LNCaP clone FGC (cell line): ENCODE results near the gene NTSR2.

Experiments
- DNase-seq: peaks from one replicate; pipeline ENCODE4 v3.0.0-alpha.2; 2011; ENCODE audit warnings: low read depth
- H3K4me3 ChIP-seq: 2 replicates; pipeline ENCODE4 v1.5.1; 2011; ENCODE audit warnings: mild to moderate bottlenecking, low read depth, low read length, control low read depth
- CTCF ChIP-seq: IDR thresholded peaks from 2 replicates; pipeline ENCODE4 v1.5.1; 2012; ENCODE audit warnings: mild to moderate bottlenecking; ENCODE audit not compliant: control insufficient read depth, insufficient read depth; ENCODE audit errors: extremely low read depth

NTSR2 gene

DNA sequence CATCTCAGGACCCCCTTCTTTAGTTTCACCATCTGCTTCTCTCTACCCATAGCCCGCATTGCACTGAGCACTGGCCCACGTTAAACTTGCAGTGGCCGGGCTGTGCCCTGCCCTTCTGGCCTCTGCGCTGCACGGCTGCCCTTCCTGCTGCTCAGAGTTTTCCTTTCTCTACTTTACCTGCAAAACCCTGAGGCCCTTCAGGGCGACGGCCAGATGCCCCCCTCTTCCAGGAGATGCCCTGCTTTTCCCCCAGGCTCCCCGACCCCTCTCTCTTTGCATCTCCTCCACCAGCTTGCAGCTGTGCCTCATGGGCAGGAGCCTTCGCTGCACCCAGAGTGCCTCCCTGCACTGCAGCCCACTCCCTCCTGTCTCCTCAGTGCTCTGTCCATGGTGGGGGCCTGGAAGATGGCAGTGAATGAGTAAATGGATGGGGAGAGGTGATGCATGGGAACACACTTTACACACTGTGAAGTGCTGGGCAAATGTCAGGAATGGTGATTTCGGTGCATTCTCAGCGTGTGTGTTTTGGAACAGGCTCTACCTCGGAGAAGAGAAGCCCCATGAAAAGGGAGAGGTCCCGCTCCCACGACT, 53.8 kb downstream of the NTSR2 start:
- no peak for DNase-seq
- no peak for TF ChIP-seq CTCF
- no peak overlapping the region for H3K4me3 ChIP-seq

DNA sequence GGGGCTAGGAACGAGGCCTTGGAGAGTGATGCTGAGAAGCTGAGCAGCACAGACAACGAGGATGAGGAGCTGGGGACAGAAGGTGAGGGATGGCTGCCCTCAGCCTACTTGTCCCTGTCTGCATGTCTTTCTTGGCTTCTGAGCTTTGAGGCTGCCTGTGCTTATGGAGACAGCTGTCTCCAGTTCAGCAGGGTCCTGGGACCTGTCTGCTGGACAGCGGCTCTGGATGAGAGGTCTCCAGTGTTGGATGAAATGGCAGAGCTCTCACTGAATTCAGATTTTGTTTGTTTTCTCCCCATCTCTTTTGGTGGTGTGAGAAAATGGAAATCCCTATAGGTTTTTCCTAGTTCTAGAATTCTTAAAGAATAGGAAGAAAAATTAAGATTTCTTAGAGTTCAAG, 54.8 kb downstream of the NTSR2 start:
- TF ChIP-seq CTCF: no peak
- no peak overlapping the region for H3K4me3 ChIP-seq
- no peak for DNase-seq

GRCh38 chr2:11613297-11613696, 56.7 kb downstream of the NTSR2 start:
- TF ChIP-seq CTCF: no peak
- DNase-seq: no peak

GRCh38 chr2:11612553-11613215, 57.3 kb downstream of the NTSR2 start:
- TF ChIP-seq CTCF: no peak
- no peak for DNase-seq
- H3K4me3 ChIP-seq: no peak overlapping the region

More at GRCh38 chr2:11613297-11613696, 56.7 kb downstream of the NTSR2 start:
- H3K4me3 ChIP-seq: no peak overlapping the region

- no peak for TF ChIP-seq CTCF
- no peak for DNase-seq
- no peak overlapping the region for H3K4me3 ChIP-seq
Observed at GRCh38 chr2:11611251-11611650, 58.7 kb downstream of the NTSR2 start.

DNA sequence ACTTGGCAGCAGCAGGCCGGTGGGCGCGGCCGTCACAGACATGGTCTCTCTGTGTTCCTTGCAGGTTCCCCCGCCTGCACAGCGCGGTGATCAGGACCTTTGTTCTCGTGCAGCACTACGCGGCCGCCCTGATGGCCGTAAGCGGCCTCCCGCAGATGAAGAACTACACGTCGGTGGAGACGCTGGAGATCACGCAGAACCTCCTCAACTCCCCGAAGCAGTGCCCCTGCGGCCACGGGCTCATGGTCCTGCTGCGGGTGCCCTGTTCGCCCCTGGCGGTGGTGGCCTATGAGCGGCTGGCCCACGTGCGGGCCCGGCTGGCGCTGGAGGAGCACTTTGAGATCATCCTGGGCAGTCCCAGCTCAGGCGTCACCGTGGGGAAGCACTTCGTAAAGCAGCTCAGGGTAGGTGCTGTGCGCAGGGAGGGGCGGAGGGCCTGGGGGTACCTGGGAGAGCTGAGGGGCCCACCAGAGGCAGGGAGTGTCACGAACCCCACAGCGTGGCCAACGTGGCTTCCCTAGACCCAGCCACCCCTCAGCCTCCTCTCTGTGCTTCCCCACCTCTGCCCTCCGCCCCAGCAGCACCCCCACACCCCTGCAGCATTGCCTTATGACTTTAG, 59.3 kb downstream of the NTSR2 start:
- no peak overlapping the region for H3K4me3 ChIP-seq
- DNase-seq: no peak
- TF ChIP-seq CTCF: no peak
